ENCODE results near the gene SFMBT1. TPM values are rescaled to one million over a fixed set of nuclear protein-coding genes. Genes with fewer than 3 reads are reported as not detected.
"Not testable (repeated sequence)": the region's sequence is repeated elsewhere in the genome, so short reads cannot be mapped to it uniquely, and the experiment has no call there.

Gene SFMBT1
- total RNA-seq, 4 donors from 2014 or later, result 3.3 to 37.9 (median 15.1) TPM

DNA sequence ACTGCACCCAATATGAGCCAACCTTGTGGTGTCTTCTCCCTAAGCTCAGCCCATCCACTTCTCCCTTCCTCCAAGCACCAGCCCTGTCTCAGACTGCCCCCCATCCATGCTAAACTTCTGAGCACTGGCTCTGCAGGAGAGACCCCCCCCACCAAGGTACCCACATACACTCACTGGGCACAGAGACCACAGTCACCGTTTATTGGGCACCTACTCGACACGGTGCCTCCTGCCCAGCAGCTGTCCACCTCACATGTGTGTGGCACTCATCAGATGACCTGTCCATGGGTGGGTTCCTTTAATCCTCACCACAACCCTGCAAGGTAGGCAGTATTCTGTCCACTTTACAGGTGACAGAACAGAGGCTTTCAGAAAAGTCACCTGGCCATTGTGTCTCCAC is 22.3 kb upstream of the SFMBT1 start:
- TF ChIP-seq POLR2A (IDR thresholded peaks at IDR 0.05), result no peak
- TF ChIP-seq, protein P1, sequence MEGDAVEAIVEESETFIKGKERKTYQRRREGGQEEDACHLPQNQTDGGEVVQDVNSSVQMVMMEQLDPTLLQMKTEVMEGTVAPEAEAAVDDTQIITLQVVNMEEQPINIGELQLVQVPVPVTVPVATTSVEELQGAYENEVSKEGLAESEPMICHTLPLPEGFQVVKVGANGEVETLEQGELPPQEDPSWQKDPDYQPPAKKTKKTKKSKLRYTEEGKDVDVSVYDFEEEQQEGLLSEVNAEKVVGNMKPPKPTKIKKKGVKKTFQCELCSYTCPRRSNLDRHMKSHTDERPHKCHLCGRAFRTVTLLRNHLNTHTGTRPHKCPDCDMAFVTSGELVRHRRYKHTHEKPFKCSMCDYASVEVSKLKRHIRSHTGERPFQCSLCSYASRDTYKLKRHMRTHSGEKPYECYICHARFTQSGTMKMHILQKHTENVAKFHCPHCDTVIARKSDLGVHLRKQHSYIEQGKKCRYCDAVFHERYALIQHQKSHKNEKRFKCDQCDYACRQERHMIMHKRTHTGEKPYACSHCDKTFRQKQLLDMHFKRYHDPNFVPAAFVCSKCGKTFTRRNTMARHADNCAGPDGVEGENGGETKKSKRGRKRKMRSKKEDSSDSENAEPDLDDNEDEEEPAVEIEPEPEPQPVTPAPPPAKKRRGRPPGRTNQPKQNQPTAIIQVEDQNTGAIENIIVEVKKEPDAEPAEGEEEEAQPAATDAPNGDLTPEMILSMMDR (IDR thresholded peaks at IDR 0.05), result no peak
- no peaks in the 10 kb centered on the region for H3K36me3 ChIP-seq
- H3K27ac ChIP-seq, result no peak overlapping the region
- H3K9me3 ChIP-seq, result no peaks in the 10 kb centered on the region
- no peaks in the 10 kb centered on the region for H3K27me3 ChIP-seq
- intact Hi-C loops (cut with DNase I; ENCODE audit: low total_unique reads), result loop anchor here (2.0 kb wide), 1 partner anchor 43 kb away; no protein-coding TSS in a partner anchor
- DNase-seq, result no peak
- no peak overlapping the region for H3K4me3 ChIP-seq
- no peaks in the 10 kb centered on the region for H3K4me1 ChIP-seq

DNA sequence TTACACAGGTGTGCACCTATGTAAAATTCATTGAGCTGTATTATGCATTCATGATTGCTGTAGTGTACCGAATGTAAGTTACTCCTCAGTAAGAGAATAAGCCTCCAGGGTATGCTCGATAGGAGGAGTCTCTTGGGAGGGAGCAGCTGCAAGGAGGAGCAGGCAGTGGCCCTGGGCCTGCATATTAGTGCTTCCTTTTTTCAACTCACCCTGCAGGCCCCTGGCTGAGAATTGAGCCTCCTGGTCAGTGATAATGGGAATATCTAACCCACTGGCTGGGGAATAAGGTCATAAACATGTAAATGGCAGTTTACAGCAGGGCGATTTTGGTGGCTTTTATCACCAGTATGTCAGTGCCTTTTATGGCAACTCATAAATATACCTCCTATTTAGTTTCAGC is 21.7 kb upstream of the SFMBT1 start:
- TF ChIP-seq POLR2A (IDR thresholded peaks at IDR 0.05), result no peak
- TF ChIP-seq, protein P1 (IDR thresholded peaks at IDR 0.05), result no peak

DNA sequence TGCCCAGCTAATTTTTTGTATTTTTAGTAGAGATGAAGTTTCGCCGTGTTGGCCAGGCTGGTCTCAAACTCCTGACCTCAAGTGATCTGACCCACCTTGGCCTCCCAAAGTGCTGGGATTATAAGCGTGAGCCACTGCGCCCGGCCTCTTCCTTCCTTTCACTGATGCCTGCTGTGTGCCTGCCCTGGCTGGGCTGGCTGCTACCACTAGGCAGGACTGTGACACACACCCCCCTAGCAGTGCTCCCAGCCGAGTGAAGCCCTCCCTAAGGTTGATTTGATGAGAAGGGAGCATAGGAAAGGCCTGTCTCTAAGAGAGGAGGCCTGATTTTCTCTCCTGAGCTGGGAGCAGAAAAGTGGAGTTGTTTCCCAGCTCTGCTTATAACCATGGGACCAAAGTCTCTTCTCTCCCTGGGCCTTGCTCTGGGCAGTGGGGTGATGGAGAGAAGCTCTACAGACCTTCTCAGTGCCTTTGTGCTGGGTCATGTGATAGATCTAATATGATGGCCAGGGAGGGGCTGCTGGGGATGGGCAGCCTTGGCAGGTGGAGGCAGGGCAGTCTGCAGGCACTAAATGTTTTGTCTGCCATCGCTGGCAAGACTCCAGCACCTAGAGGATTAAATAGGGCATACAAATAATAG is 20.1 kb upstream of the SFMBT1 start:
- no peak for DNase-seq

More for the DNA sequence above, 21.7 kb upstream of the SFMBT1 start:
- Histone ChIP-seq H3K36me3 (no peaks in the 10 kb centered on the region), H3K27me3 (no peaks in the 10 kb centered on the region), H3K4me1 (no peaks in the 10 kb centered on the region), H3K4me3 (no peak overlapping the region), H3K27ac (no peak overlapping the region), H3K9me3 (no peaks in the 10 kb centered on the region)
- no peak for DNase-seq
- intact Hi-C loops (cut with DNase I; ENCODE audit: low total_unique reads), result no loop called here

GRCh38 chr3:53062905-53063304 is 17.0 kb upstream of the SFMBT1 start:
- TF ChIP-seq POLR2A (IDR thresholded peaks at IDR 0.05), result no peak
- TF ChIP-seq, protein P1 (IDR thresholded peaks at IDR 0.05), result no peak
- Histone ChIP-seq H3K9me3 (no peaks in the 10 kb centered on the region), H3K4me1 (no peaks in the 10 kb centered on the region), H3K4me3 (no peak overlapping the region), H3K36me3 (no peaks in the 10 kb centered on the region), H3K27me3 (no peaks in the 10 kb centered on the region), H3K27ac (no peak overlapping the region)
- DNase-seq, result no peak
- intact Hi-C loops (cut with DNase I; ENCODE audit: low total_unique reads), result no loop called here

More for the DNA sequence above, 20.1 kb upstream of the SFMBT1 start:
- Histone ChIP-seq H3K4me1 (no peaks in the 10 kb centered on the region), H3K27me3 (no peaks in the 10 kb centered on the region), H3K4me3 (no peak overlapping the region), H3K27ac (no peak overlapping the region), H3K36me3 (no peaks in the 10 kb centered on the region), H3K9me3 (no peaks in the 10 kb centered on the region)
- intact Hi-C loops (cut with DNase I; ENCODE audit: low total_unique reads), result no loop called here
- no peak for TF ChIP-seq POLR2A (IDR thresholded peaks at IDR 0.05)
- TF ChIP-seq, protein P1 (IDR thresholded peaks at IDR 0.05), result no peak

- H3K27ac ChIP-seq, result no peak overlapping the region
- TF ChIP-seq POLR2A (IDR thresholded peaks at IDR 0.05), result no peak
- TF ChIP-seq, protein P1 (IDR thresholded peaks at IDR 0.05), result no peak
- no peaks in the 10 kb centered on the region for H3K4me1 ChIP-seq
- no peaks in the 10 kb centered on the region for H3K27me3 ChIP-seq
- H3K9me3 ChIP-seq, result no peaks in the 10 kb centered on the region
- no peak for DNase-seq
- no peaks in the 10 kb centered on the region for H3K36me3 ChIP-seq
- no peak overlapping the region for H3K4me3 ChIP-seq
- intact Hi-C loops (cut with DNase I; ENCODE audit: low total_unique reads), result no loop called here
Measured at GRCh38 chr3:53056442-53056841, 10.6 kb upstream of the SFMBT1 start.

DNA sequence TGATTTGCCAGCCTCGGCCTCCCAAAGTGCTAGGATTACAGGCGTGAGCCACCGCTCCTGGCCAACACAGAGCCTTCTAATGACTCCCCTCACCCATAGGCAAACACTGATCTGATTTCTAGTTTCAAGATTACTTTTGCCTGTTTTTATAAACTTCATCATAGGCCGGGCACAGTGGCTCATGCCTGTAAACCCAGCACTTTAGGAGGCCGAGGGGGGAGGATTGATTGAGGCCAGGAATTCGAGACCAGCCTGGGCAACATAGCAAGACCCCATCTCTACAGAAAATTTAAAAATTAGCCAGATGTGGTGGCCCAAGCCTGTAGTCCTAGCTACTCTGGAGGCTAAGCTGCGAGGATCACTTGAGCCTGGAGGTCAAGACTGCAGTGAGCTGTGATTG is 8.4 kb upstream of the SFMBT1 start:
- intact Hi-C loops (cut with DNase I; ENCODE audit: low total_unique reads); H3K9me3 ChIP-seq; H3K4me1 ChIP-seq; H3K27me3 ChIP-seq; H3K27ac ChIP-seq; H3K4me3 ChIP-seq; DNase-seq; H3K36me3 ChIP-seq: not testable (repeated sequence)
